ENCODE measurements around the gene PKNOX2.

PKNOX2 gene

DNA sequence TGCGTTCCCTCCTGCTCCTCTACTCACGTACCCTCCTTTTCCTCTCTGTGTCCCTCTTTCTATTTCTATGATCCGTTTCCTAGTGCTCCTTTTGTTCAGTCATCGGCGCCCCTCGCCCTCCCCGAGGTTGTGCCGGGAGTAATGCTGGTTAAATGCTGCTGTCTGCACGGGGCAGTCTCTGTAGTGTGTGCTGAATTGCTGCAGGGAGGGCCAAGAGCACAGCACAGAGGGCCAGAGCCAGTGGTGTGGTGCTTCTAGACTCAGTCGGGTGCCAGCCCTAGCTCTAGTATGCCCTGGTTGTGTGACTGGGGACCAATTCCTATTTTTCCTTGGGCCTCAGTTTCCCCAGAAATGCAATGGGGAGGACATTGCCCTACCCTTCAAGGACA, 98.3 kb downstream of the PKNOX2 start:
- H3K79me2 ChIP-seq (ENCODE audit: insufficient read depth, low read depth), result no peaks in the 10 kb centered on the region
- H3K4me2 ChIP-seq, result no peak overlapping the region
- no peak overlapping the region for H3K9ac ChIP-seq
- no peaks in the 10 kb centered on the region for H3K27me3 ChIP-seq (ENCODE audit: insufficient read depth, low read depth)
- H2AFZ ChIP-seq (ENCODE audit: low read depth), result no peak overlapping the region
- H3K4me3 ChIP-seq (IDR thresholded peaks at IDR 0.05; ENCODE audit: insufficient read depth, low read depth, low read length), result no peak overlapping the region
- TF ChIP-seq, protein P1, sequence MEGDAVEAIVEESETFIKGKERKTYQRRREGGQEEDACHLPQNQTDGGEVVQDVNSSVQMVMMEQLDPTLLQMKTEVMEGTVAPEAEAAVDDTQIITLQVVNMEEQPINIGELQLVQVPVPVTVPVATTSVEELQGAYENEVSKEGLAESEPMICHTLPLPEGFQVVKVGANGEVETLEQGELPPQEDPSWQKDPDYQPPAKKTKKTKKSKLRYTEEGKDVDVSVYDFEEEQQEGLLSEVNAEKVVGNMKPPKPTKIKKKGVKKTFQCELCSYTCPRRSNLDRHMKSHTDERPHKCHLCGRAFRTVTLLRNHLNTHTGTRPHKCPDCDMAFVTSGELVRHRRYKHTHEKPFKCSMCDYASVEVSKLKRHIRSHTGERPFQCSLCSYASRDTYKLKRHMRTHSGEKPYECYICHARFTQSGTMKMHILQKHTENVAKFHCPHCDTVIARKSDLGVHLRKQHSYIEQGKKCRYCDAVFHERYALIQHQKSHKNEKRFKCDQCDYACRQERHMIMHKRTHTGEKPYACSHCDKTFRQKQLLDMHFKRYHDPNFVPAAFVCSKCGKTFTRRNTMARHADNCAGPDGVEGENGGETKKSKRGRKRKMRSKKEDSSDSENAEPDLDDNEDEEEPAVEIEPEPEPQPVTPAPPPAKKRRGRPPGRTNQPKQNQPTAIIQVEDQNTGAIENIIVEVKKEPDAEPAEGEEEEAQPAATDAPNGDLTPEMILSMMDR (conservative IDR thresholded peaks at IDR 0.05; ENCODE audit: low read depth, low read length), result no peak
- no peaks in the 10 kb centered on the region for H3K4me1 ChIP-seq (ENCODE audit: low read depth, poor library complexity, severe bottlenecking)
- no peaks in the 10 kb centered on the region for H3K36me3 ChIP-seq (ENCODE audit: insufficient read depth)
- no peak overlapping the region for H3K27ac ChIP-seq
- H4K20me1 ChIP-seq (ENCODE audit: insufficient read depth), result no peaks in the 10 kb centered on the region

DNA sequence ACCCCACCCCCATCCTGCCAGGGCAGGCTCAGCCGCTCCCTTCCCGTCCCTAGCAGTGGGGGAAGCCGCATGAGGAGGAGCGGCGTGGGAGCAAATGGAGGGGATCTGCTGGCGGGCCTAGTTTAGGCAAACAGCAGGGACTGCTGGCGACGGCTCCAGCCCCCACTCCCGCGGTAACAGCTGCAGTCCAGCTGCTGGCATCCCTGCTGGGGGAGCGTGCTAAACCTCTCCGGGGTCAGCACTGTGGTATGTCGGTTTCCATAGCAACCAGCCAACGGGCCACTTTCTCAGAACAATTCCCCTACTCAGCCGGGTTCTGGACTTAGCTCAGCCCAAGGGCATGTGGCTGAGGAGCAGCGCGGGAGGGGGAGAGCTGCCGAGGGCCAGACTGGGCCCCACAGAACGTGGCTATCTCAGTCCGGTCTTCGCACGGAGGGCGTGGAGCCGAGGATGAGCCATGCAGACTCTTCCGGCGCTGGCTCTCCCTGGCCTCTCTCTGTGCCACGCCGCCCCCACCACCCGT, 98.8 kb downstream of the PKNOX2 start:
- TF ChIP-seq, protein P1 (conservative IDR thresholded peaks at IDR 0.05; ENCODE audit: low read depth, low read length), result no peak
- no peaks in the 10 kb centered on the region for H4K20me1 ChIP-seq (ENCODE audit: insufficient read depth)
- H3K9ac ChIP-seq, result no peak overlapping the region
- no peak overlapping the region for H2AFZ ChIP-seq (ENCODE audit: low read depth)
- no peaks in the 10 kb centered on the region for H3K4me1 ChIP-seq (ENCODE audit: low read depth, poor library complexity, severe bottlenecking)
- no peak overlapping the region for H3K4me3 ChIP-seq (IDR thresholded peaks at IDR 0.05; ENCODE audit: insufficient read depth, low read depth, low read length)
- no peaks in the 10 kb centered on the region for H3K36me3 ChIP-seq (ENCODE audit: insufficient read depth)
- no peaks in the 10 kb centered on the region for H3K79me2 ChIP-seq (ENCODE audit: insufficient read depth, low read depth)
- H3K27ac ChIP-seq, result no peak overlapping the region
- H3K27me3 ChIP-seq (ENCODE audit: insufficient read depth, low read depth), result no peaks in the 10 kb centered on the region
- no peak overlapping the region for H3K4me2 ChIP-seq

DNA sequence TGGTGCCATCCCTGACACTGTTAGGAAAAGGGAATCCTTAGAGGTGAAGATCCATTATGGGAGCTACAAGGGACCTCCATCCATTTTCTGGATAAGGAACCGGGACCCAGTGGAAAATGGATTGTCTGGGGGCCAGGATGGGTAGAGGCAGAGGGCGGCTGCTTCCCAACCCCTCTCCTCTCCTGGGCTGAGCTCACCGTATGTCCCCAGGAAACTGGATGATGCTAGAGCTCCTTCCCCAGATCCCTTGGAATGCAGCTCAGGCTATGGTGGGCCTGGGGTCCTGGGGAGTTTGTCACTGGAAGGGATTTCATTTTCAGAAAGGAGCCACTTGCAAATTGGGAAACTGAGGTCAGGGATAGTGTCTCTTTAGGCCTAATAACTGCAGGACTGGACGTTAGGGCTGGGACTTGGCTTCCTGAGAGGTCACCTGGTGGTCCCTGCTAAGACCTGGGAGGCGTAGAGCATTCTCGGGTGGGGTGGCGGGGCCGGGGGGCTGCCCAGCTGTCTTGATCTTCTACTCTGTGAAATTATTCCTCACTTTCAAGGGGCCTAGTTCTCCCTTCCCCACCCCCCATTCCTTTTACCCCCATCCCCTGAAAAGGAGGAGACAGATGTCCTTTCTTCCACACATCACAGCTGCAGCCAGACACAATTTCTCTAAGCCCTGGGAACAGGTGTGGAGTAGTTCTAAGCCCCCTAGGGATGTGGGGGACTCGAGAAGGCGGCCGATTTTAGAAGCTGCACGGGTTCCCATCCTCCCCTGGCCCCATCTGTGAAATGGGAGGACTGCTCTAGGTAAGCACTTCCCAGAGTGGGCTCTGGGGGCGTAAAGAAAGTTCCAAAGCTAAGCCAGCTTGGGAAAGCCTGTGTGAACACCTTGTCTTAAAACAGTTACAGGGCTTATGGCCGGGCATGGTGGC, 99.8 kb downstream of the PKNOX2 start:
- H3K27me3 ChIP-seq (ENCODE audit: insufficient read depth, low read depth), result no peaks in the 10 kb centered on the region

DNA sequence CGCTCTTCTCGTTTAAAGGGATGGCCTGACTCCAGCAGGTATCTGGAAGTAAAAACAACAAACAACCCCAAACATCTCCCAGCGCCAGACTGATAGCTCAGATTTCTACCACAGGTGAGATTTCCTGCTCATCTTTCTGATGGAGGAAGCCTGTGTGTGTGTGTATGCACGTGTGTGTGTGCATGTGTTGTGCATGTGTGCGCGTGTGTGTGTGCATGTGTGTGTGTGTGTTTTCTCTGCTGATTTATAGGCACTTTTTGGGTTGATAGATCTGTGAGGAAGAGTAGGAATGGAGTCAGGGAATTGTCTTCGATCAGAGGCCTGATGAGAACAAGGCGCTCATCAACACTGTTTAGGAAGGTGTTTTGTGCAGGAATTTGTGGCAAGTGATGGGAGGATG, 103.0 kb downstream of the PKNOX2 start:
- Histone ChIP-seq H3K4me3 (IDR thresholded peaks at IDR 0.05; ENCODE audit: insufficient read depth, low read depth, low read length) (no peak overlapping the region), H3K4me1 (ENCODE audit: low read depth, poor library complexity, severe bottlenecking) (no peaks in the 10 kb centered on the region), H3K27me3 (ENCODE audit: insufficient read depth, low read depth) (no peaks in the 10 kb centered on the region), H4K20me1 (ENCODE audit: insufficient read depth) (no peaks in the 10 kb centered on the region), H3K4me2 (no peak overlapping the region), H3K27ac (no peak overlapping the region), H3K79me2 (ENCODE audit: insufficient read depth, low read depth) (no peaks in the 10 kb centered on the region), H3K36me3 (ENCODE audit: insufficient read depth) (no peaks in the 10 kb centered on the region), H3K9ac (no peak overlapping the region), H2AFZ (ENCODE audit: low read depth) (no peak overlapping the region)
- TF ChIP-seq, protein P1 (conservative IDR thresholded peaks at IDR 0.05; ENCODE audit: low read depth, low read length), result no peak

More for the DNA sequence above, 99.8 kb downstream of the PKNOX2 start:
- no peak overlapping the region for H3K4me3 ChIP-seq (IDR thresholded peaks at IDR 0.05; ENCODE audit: insufficient read depth, low read depth, low read length)
- no peaks in the 10 kb centered on the region for H3K36me3 ChIP-seq (ENCODE audit: insufficient read depth)
- H2AFZ ChIP-seq (ENCODE audit: low read depth), result no peak overlapping the region
- H4K20me1 ChIP-seq (ENCODE audit: insufficient read depth), result no peaks in the 10 kb centered on the region
- no peaks in the 10 kb centered on the region for H3K79me2 ChIP-seq (ENCODE audit: insufficient read depth, low read depth)
- H3K4me1 ChIP-seq (ENCODE audit: low read depth, poor library complexity, severe bottlenecking), result no peaks in the 10 kb centered on the region
- TF ChIP-seq, protein P1 (conservative IDR thresholded peaks at IDR 0.05; ENCODE audit: low read depth, low read length), result no peak
- no peak overlapping the region for H3K9ac ChIP-seq
- no peak overlapping the region for H3K4me2 ChIP-seq
- no peak overlapping the region for H3K27ac ChIP-seq
